GM12872 (cell line): ENCODE measurements around the gene ERF.

Source experiments
- CTCF ChIP-seq: IDR thresholded peaks from 3 replicates; pipeline ENCODE4 v1.5.1; 2011; ENCODE audit warnings: low read depth, mild to moderate bottlenecking, low read length, moderate library complexity; ENCODE audit not compliant: insufficient read depth

The ERF gene

DNA sequence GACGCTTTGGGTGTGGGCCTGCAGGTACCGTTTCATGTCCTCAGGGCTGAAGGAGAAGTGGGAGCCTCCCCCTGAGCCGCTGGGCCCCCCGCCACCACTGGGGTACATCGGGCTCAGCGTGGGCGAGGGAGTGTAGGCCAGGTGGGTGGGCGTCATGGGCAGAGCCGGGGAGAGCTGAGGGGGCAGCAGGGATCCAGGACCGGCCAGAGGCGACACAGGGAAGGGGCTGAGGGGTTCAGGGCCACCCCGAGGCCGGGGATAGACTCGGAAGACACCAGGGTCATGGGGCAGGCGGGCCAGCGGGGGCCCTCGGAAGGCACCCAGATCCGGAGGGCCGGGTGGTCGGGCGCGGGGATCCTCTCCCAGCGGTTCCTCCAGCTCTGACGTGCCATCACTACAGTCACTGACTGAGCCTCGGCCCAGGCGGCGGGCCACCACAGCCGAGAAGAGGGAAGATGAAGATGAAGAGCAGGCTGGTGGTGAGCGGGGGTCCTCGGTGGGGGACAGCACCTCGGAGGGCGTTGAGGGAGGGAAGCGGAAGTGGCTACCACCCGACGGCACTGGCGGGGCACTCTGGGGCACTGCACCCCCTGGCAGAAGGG is 5.7 kb downstream of the ERF start:
- TF ChIP-seq CTCF, result no peak

DNA sequence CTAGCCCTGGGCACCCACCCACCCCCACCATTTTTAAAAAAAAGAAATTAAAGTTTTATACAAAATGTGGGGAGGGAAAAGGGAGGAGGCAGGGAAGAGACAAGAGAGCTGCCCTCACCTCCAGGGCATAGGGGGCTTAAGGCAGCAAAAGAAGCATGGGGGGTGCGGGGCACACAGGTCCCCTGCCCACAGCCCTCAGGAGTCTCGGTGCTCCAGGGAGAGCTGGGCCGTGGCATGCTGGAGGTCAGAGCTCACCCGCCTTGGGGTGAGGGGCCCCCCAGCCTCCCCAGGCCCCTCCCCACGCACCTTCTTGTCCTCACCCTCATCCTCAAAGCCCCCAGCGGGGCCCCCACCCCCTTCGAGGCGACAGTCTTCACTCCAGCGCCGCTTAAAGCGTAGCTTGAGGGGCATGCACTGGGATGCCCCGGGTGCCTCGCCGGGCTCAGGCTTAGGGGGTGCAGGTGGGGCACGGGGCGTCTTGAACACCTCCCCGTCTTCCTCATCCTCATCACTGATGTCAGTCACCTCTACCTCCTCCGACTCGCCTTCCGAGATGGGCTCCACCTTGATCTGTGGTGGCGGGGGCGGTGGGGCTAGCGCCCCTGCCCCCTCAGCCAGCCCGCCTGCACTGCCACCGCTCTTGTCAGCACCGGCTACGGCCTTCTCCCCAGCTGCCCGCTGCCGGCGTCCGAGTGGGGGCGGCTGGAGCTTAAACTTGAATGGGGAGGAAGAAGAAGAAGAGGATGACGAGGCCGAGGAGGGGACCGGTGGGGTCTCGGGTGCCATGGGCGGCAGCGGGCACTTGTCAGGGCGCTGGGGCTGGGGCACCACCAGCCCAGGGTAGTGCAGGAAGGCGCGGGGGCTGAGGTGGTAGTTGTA is 6.4 kb downstream of the ERF start:
- TF ChIP-seq CTCF, result no peak

DNA sequence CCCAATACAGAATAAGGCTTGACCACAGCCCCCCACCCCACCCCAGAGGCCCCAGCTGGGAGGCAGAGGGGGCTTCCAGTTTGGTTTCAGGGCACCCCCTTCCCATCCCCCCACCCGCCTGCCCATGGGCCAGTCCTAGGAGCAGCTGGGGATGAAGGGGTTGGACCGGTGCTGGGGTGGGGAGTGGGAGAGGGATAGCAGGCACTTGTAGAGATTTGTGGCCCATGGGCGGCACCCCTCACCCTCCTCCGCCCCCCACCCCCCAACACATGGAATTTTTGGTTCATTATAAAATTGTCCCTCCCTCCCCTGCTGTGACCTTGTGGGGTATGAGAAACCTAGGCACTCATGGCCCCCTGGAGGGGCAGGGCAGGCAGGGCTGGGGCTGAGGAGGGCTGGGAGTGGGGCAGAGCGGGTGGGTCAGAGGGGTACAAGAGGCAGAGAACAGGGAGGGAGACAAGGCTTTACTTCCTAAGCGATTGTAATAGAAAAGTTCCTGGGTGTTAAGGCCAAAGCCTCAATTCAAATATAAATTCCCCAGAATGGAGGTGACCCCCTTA is 7.2 kb downstream of the ERF start:
- TF ChIP-seq CTCF, result no peak

DNA sequence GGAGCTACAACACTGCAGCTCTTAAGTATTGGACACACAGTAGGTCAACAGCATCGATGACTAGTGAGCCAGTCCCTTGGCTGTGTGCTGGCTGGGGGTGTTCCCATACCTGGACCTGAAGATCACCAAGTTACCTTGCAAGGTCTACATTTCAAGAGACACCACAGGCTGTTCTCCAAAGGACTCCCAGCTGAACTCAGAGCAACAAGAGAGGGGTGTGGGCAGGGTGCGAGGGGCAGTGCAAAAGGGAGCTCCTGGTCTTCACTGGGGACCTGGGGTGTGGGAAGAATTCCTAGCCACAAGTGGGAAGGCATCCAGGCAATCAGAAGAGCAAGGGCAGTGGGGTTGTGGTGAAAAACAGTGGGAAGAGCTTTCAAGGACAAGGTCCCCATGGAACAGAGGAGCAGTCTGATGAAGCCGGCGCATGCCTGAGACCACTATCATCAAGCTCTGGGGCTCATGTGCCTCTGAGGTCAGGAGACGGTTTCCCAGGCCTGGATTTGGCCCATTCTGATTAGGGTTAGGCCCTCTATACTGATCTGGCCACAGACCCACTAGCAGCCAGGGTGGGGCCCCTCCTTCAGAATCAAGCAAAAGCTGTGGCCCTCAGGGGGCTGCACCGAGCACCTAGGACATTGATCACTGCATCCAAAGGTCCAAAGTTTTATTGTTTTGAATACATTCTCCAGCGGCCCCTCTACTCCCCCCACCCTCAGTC is 7.8 kb downstream of the ERF start:
- TF ChIP-seq CTCF, result no peak

GRCh38 chr19:42246143-42246921 is 8.6 kb downstream of the ERF start:
- TF ChIP-seq CTCF, result no peak

- TF ChIP-seq CTCF, result no peak
Observed at GRCh38 chr19:42245231-42245630, 9.7 kb downstream of the ERF start.
